Sigmoid colon (tissue), 4 donors: ENCODE data around the gene SDC4.

ENCODE experiments used
- CTCF ChIP-seq, 4 experiments: fragments of 450-650 bp in 3 of 4; fragments of 200-600 bp in 1 of 4; IDR thresholded peaks; one replicate each; pipeline ENCODE4 v1.5.1; 2016 to 2019; ENCODE audit warnings: antibody characterized with exemption in 4 of 4, mild to moderate bottlenecking in 3 of 4, moderate library complexity in 2 of 4
- POLR2A ChIP-seq, 2 donors: fragments of 450-650 bp; IDR thresholded peaks; one replicate each; pipeline ENCODE4 v1.6.1; 2016; ENCODE audit warnings: antibody characterized with exemption in 2 of 2, mild to moderate bottlenecking in 2 of 2, moderate library complexity in 2 of 2
- POLR2AphosphoS5 ChIP-seq, 4 donors: sonication (generic); formaldehyde crosslinking; IDR thresholded peaks; one replicate each; pipeline ENCODE4 v1.6.1; 2017; ENCODE audit warnings: antibody characterized with exemption in 4 of 4

- TF ChIP-seq CTCF (IDR thresholded peaks at IDR 0.05) (no peak), POLR2AphosphoS5 (IDR thresholded peaks at IDR 0.05) (no peak), POLR2A (IDR thresholded peaks at IDR 0.05) (no peak)
Observed at GRCh38 chr20:45342855-45343531, 5.2 kb downstream of the SDC4 start.
